Endometrial microvascular endothelial cells (primary cell): ENCODE measurements around the gene YEATS4. TPM values are rescaled to one million over a fixed set of nuclear protein-coding genes. Genes with fewer than 3 reads are reported as not detected.

Experiments
- in situ Hi-C: cut with HindIII; loops from 2 replicates; pipeline ENCODE4 v1.10.0; 2017; ENCODE audit warnings: low sequenced_read_pairs, low pct_unique_long_range_greater_than_20kb; ENCODE audit errors: inconsistent ontology term
- total RNA-seq: library from RNA; depleted of rRNA; stranded (reverse); fragments of >200 nt; gene quantifications from one replicate; pipeline ENCODE4 v1.2.3, GENCODE V29; 2015; ENCODE audit errors: inconsistent ontology term

The YEATS4 gene
- total RNA-seq, 1 donor from 2014 or later, result 20.8 TPM

- in situ Hi-C loops, result loop anchor here (25.0 kb wide), 1 partner anchor 168 kb away; the partner anchor contains the start of gene CCT2
Measured at GRCh38 chr12:69419701-69420100, 60.2 kb downstream of the YEATS4 start.

GRCh38 chr12:69421548-69421947, 62.0 kb downstream of the YEATS4 start:
- in situ Hi-C loops, result loop anchor here (25.0 kb wide), 1 partner anchor 166 kb away; the partner anchor contains the start of gene CCT2

- in situ Hi-C loops, result loop anchor here (25.0 kb wide), 1 partner anchor 164 kb away; the partner anchor contains the start of gene CCT2
Measured at GRCh38 chr12:69423037-69423905, 63.7 kb downstream of the YEATS4 start.

GRCh38 chr12:69425417-69425816, 65.9 kb downstream of the YEATS4 start:
- in situ Hi-C loops, result no loop called here

GRCh38 chr12:69428351-69429073, 69.0 kb downstream of the YEATS4 start:
- in situ Hi-C loops, result no loop called here

GRCh38 chr12:69430942-69431590, 71.5 kb downstream of the YEATS4 start:
- in situ Hi-C loops, result no loop called here

- in situ Hi-C loops, result no loop called here
Measured at GRCh38 chr12:69431591-69432222, 72.2 kb downstream of the YEATS4 start.

GRCh38 chr12:69433653-69434052, 74.1 kb downstream of the YEATS4 start:
- in situ Hi-C loops, result no loop called here

GRCh38 chr12:69435644-69436043, 76.1 kb downstream of the YEATS4 start:
- in situ Hi-C loops, result no loop called here

GRCh38 chr12:69437073-69437472, 77.5 kb downstream of the YEATS4 start:
- in situ Hi-C loops, result no loop called here

GRCh38 chr12:69438539-69438938, 79.0 kb downstream of the YEATS4 start:
- in situ Hi-C loops, result no loop called here

- in situ Hi-C loops, result no loop called here
Measured at GRCh38 chr12:69440016-69440415, 80.5 kb downstream of the YEATS4 start.

Other genes starting within 250 kb of the YEATS4 start
- gene CPSF6, start 120.2 kb upstream of the YEATS4 start, total RNA-seq, result 41.7 TPM
- gene LYZ, start 11.4 kb upstream of the YEATS4 start, total RNA-seq, result not detected
- 19.1 TPM for gene FRS2, start 110.6 kb downstream of the YEATS4 start, total RNA-seq
- 324 TPM for gene CCT2, start 225.7 kb downstream of the YEATS4 start, total RNA-seq